HepG2 (cell line): ENCODE results near the gene PCDH12. TPM values are rescaled to one million over a fixed set of nuclear protein-coding genes. Genes with fewer than 3 reads are reported as not detected.

Source experiments
- HOXA3 ChIP-seq: sonication (generic); formaldehyde crosslinking; IDR thresholded peaks from 2 replicates; pipeline ENCODE4 v1.5.0; 2020; ENCODE audit warnings: missing genetic modification reagents
- KDM1A ChIP-seq: IDR thresholded peaks from 2 replicates; pipeline ENCODE4 v1.6.1; 2016; ENCODE audit warnings: missing compliant biosample characterization
- NR2C2 ChIP-seq: sonication (generic); formaldehyde crosslinking; IDR thresholded peaks from 2 replicates; pipeline ENCODE4 v1.4.0; 2020; ENCODE audit warnings: missing genetic modification reagents, mild to moderate bottlenecking, moderate library complexity, borderline replicate concordance
- PRMT3 ChIP-seq: sonication (generic); formaldehyde crosslinking; IDR thresholded peaks from 2 replicates; pipeline ENCODE4 v1.8.1; 2022; ENCODE audit warnings: low read depth, mild to moderate bottlenecking, moderate library complexity, missing genetic modification reagents, borderline replicate concordance
- ZNF264 ChIP-seq: sonication (generic); formaldehyde crosslinking; IDR thresholded peaks from 2 replicates; pipeline ENCODE4 v1.4.0; 2020; ENCODE audit warnings: missing genetic modification reagents
- ZNF629 ChIP-seq: sonication (generic); formaldehyde crosslinking; conservative IDR thresholded peaks from 2 replicates; pipeline ENCODE4 v1.5.0; 2020; ENCODE audit warnings: missing genetic modification reagents
- ZSCAN20 ChIP-seq: sonication (generic); formaldehyde crosslinking; IDR thresholded peaks from 2 replicates; pipeline ENCODE4 v1.4.0; 2020; ENCODE audit warnings: missing genetic modification reagents, mild to moderate bottlenecking, borderline replicate concordance
- ZSCAN9 ChIP-seq: IDR thresholded peaks from 2 replicates; pipeline ENCODE4 v1.6.1; 2016; ENCODE audit warnings: borderline replicate concordance
- polyA plus RNA-seq, 8 experiments: library from polyadenylated mRNA; depleted of rRNA in 3 of 8; stranded (reverse) in 7 of 8; unstranded in 1 of 8; fragments of >200 nt; fragmentation: Illumina TruSeq in 4 of 8; extraction: Trizol in 4 of 8; gene quantifications; 2 replicates each; pipeline versions ENCODE4 v1.2.1 to v1.2.3, GENCODE V29; 2011 to 2016; ENCODE audit warnings: low read depth in 4 of 8, missing spikeins in 1 of 8, mixed read lengths in 1 of 8; ENCODE audit not compliant: insufficient read depth in 1 of 8
- total RNA-seq, 5 experiments: library from RNA; depleted of rRNA; stranded (reverse); fragments of >200 nt; fragmentation: Illumina TruSeq; extraction: Trizol; gene quantifications; 2 replicates each; pipeline ENCODE4 v1.2.3, GENCODE V29; 2016; ENCODE audit warnings: low read depth in 1 of 5
- TF ChIP-seq, protein P1 (sequence below), 2 experiments: fragments of 450-650 bp in 1 of 2; sonication (generic) in 1 of 2; formaldehyde crosslinking in 1 of 2; IDR thresholded peaks; 2 replicates each; pipeline versions ENCODE4 v1.6.1 to v1.8.0; 2016 to 2022; ENCODE audit warnings: antibody characterized with exemption in 1 of 2, mild to moderate bottlenecking in 1 of 2, missing genetic modification reagents in 1 of 2
- TF ChIP-seq, protein P2 (sequence below): sonication (generic); formaldehyde crosslinking; IDR thresholded peaks from 2 replicates; pipeline ENCODE4 v1.8.1; 2022; ENCODE audit warnings: low read depth, mild to moderate bottlenecking, missing genetic modification reagents
- TF ChIP-seq, protein P3 (sequence below): sonication (generic); formaldehyde crosslinking; conservative IDR thresholded peaks from 2 replicates; pipeline ENCODE4 v1.8.0; 2022; ENCODE audit warnings: mild to moderate bottlenecking, moderate library complexity, missing genetic modification reagents

The PCDH12 gene
- total and polyA plus RNA-seq, 2 of the 13 experiments (the other 11 are each of a cell fraction or from before 2014, with no cell fraction given): not detected

DNA sequence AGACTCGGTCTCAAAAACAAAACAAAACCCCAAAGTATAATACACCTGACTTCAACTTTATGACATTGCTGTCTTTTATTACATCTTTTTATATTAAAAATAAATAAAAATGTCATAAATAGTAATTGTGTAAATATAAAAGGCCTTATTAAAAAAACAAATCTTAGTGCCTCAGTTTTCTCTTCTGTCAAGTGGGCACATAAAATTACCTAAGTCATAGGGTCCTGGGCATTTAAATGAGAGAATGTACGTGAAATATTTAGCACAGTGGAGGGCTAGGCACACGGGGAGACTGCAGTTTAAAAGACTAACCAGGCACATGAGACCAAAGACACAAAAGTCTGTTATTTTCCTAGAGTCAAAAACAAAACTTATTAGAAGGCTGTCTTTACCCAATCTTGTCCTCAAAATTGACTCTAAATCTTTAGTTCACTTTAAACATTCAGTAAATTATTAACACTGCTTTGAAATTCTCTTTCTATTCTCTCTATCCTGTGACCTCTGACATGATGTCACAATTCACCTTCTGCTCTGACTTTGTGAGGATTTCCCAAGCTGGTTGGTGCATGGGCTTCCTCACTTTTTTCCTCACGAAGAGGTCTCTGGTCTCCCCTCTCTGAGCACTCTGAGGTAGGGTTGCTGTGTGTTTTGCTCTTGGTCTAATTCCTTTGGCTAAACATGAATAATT lies 8.4 kb upstream of the PCDH12 start (continued):
- TF ChIP-seq, protein P1, sequence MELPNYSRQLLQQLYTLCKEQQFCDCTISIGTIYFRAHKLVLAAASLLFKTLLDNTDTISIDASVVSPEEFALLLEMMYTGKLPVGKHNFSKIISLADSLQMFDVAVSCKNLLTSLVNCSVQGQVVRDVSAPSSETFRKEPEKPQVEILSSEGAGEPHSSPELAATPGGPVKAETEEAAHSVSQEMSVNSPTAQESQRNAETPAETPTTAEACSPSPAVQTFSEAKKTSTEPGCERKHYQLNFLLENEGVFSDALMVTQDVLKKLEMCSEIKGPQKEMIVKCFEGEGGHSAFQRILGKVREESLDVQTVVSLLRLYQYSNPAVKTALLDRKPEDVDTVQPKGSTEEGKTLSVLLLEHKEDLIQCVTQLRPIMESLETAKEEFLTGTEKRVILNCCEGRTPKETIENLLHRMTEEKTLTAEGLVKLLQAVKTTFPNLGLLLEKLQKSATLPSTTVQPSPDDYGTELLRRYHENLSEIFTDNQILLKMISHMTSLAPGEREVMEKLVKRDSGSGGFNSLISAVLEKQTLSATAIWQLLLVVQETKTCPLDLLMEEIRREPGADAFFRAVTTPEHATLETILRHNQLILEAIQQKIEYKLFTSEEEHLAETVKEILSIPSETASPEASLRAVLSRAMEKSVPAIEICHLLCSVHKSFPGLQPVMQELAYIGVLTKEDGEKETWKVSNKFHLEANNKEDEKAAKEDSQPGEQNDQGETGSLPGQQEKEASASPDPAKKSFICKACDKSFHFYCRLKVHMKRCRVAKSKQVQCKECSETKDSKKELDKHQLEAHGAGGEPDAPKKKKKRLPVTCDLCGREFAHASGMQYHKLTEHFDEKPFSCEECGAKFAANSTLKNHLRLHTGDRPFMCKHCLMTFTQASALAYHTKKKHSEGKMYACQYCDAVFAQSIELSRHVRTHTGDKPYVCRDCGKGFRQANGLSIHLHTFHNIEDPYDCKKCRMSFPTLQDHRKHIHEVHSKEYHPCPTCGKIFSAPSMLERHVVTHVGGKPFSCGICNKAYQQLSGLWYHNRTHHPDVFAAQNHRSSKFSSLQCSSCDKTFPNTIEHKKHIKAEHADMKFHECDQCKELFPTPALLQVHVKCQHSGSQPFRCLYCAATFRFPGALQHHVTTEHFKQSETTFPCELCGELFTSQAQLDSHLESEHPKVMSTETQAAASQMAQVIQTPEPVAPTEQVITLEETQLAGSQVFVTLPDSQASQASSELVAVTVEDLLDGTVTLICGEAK (IDR thresholded peaks at IDR 0.05): no peak
- TF ChIP-seq, protein P1 (CRISPR knock-in tag; IDR thresholded peaks at IDR 0.05): no peak
- TF ChIP-seq ZNF264 (CRISPR knock-in tag) (no peak), NR2C2 (peak; percentile 37; the same call in 1 of the 2 replicates), ZSCAN20 (CRISPR knock-in tag) (no peak), PRMT3 (CRISPR knock-in tag) (no peak), ZSCAN9 (no peak), ZNF629 (CRISPR knock-in tag) (peak; percentile 87), KDM1A (CRISPR knock-in tag) (0 out of 2 replicates have a peak, but pooled peaks have one; percentile 24), HOXA3 (peak; percentile 76)
- TF ChIP-seq, protein P2, sequence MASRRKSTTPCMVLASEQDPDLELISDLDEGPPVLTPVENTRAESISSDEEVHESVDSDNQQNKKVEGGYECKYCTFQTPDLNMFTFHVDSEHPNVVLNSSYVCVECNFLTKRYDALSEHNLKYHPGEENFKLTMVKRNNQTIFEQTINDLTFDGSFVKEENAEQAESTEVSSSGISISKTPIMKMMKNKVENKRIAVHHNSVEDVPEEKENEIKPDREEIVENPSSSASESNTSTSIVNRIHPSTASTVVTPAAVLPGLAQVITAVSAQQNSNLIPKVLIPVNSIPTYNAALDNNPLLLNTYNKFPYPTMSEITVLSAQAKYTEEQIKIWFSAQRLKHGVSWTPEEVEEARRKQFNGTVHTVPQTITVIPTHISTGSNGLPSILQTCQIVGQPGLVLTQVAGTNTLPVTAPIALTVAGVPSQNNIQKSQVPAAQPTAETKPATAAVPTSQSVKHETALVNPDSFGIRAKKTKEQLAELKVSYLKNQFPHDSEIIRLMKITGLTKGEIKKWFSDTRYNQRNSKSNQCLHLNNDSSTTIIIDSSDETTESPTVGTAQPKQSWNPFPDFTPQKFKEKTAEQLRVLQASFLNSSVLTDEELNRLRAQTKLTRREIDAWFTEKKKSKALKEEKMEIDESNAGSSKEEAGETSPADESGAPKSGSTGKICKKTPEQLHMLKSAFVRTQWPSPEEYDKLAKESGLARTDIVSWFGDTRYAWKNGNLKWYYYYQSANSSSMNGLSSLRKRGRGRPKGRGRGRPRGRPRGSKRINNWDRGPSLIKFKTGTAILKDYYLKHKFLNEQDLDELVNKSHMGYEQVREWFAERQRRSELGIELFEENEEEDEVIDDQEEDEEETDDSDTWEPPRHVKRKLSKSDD (CRISPR knock-in tag): 0 out of 2 replicates have a peak, but pooled peaks have one; percentile 41
- TF ChIP-seq, protein P3, sequence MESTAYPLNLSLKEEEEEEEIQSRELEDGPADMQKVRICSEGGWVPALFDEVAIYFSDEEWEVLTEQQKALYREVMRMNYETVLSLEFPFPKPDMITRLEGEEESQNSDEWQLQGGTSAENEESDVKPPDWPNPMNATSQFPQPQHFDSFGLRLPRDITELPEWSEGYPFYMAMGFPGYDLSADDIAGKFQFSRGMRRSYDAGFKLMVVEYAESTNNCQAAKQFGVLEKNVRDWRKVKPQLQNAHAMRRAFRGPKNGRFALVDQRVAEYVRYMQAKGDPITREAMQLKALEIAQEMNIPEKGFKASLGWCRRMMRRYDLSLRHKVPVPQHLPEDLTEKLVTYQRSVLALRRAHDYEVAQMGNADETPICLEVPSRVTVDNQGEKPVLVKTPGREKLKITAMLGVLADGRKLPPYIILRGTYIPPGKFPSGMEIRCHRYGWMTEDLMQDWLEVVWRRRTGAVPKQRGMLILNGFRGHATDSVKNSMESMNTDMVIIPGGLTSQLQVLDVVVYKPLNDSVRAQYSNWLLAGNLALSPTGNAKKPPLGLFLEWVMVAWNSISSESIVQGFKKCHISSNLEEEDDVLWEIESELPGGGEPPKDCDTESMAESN (CRISPR knock-in tag): no peak
